ENCODE results near the gene RANBP3. TPM values are rescaled to one million over a fixed set of nuclear protein-coding genes. Genes with fewer than 3 reads are reported as not detected.
A peak's percentile ranks its signal among the peaks of the same experiment; 100 is the strongest.

The RANBP3 gene
- total RNA-seq, 5 donors from 2014 or later (not counting 1 experiment from before 2014, with no cell fraction given), result 90.2 to 101 (median 98.3) TPM

- peaks cover 29 to 67% of the 10 kb centered on the region in 2 donors for H3K36me3 ChIP-seq (ENCODE audit: control insufficient read depth in 2 of 2, extremely low read depth in 1 of 2, insufficient read depth in 1 of 2, low read length in 1 of 2)
- Mint-ChIP-seq H3K27ac (no peak overlapping the region), H3K9me3 (no peaks in the 10 kb centered on the region), H3K4me1 (no peaks in the 10 kb centered on the region), H3K4me3 (no peak overlapping the region), H3K27me3 (no peaks in the 10 kb centered on the region), H3K36me3 (peaks cover 3% of the 10 kb centered on the region)
- H3K9me3 ChIP-seq, result no peaks in the 10 kb centered on the region
- H3K27ac ChIP-seq (ENCODE audit: low read length), result no peak overlapping the region
- DNase-seq (no peak), ATAC-seq (replicated peaks in 1 of 4) (no peak)
- POLR2A ChIA-PET, result no interaction called here
- WGBS (ENCODE audit: insufficient coverage), result 93% methylated on average over 13 of the region's 14 CpGs
- no peak overlapping the region for H3K4me3 ChIP-seq (ENCODE audit: control insufficient read depth in 1 of 2, extremely low read depth in 1 of 2, low read length in 1 of 2)
- no peaks in the 10 kb centered on the region for H3K4me1 ChIP-seq (ENCODE audit: control insufficient read depth in 1 of 2, extremely low read depth in 1 of 2, insufficient read depth in 2 of 2, low read length in 2 of 2)
- H3K27me3 ChIP-seq (replicated peaks in 1 of 2; ENCODE audit: control insufficient read depth in 2 of 2, extremely low read depth in 1 of 2, insufficient read depth in 2 of 2, low read length in 1 of 2), result no peaks in the 10 kb centered on the region
- CTCF ChIA-PET, result no interaction called here
Measured at GRCh38 chr19:5916181-5916708, 61.7 kb downstream of the RANBP3 start.

GRCh38 chr19:5915782-5916165 is 62.2 kb downstream of the RANBP3 start:
- Histone ChIP-seq H3K4me3 (ENCODE audit: control insufficient read depth in 1 of 2, extremely low read depth in 1 of 2, low read length in 1 of 2) (no peak overlapping the region), H3K27me3 (replicated peaks in 1 of 2; ENCODE audit: control insufficient read depth in 2 of 2, extremely low read depth in 1 of 2, insufficient read depth in 2 of 2, low read length in 1 of 2) (no peaks in the 10 kb centered on the region), H3K9me3 (no peaks in the 10 kb centered on the region), H3K4me1 (ENCODE audit: control insufficient read depth in 1 of 2, extremely low read depth in 1 of 2, insufficient read depth in 2 of 2, low read length in 2 of 2) (no peaks in the 10 kb centered on the region), H3K36me3 (ENCODE audit: control insufficient read depth in 2 of 2, extremely low read depth in 1 of 2, insufficient read depth in 1 of 2, low read length in 1 of 2) (peaks cover 25 to 63% of the 10 kb centered on the region in 2 donors), H3K27ac (ENCODE audit: low read length) (no peak overlapping the region)
- Mint-ChIP-seq H3K27ac (no peak overlapping the region), H3K9me3 (no peaks in the 10 kb centered on the region), H3K27me3 (no peaks in the 10 kb centered on the region), H3K36me3 (peaks cover 3% of the 10 kb centered on the region), H3K4me1 (no peaks in the 10 kb centered on the region), H3K4me3 (no peak overlapping the region)
- ATAC-seq (replicated peaks in 1 of 4) (peak in 1 of 4 experiments; percentile 10), DNase-seq (no peak)
- POLR2A ChIA-PET, result no interaction called here
- WGBS (ENCODE audit: insufficient coverage), result 93% methylated on average over 7 of the region's 11 CpGs
- CTCF ChIA-PET, result no interaction called here

- Mint-ChIP-seq H3K4me1 (no peaks in the 10 kb centered on the region), H3K4me3 (no peak overlapping the region), H3K36me3 (peaks cover 3% of the 10 kb centered on the region), H3K9me3 (no peaks in the 10 kb centered on the region), H3K27me3 (no peaks in the 10 kb centered on the region), H3K27ac (no peak overlapping the region)
- 92% methylated on average over 29 of the region's 42 CpGs for WGBS (ENCODE audit: insufficient coverage)
- Histone ChIP-seq H3K4me1 (ENCODE audit: control insufficient read depth in 1 of 2, extremely low read depth in 1 of 2, insufficient read depth in 2 of 2, low read length in 2 of 2) (no peaks in the 10 kb centered on the region), H3K27ac (ENCODE audit: low read length) (no peak overlapping the region), H3K4me3 (ENCODE audit: control insufficient read depth in 1 of 2, extremely low read depth in 1 of 2, low read length in 1 of 2) (no peak overlapping the region), H3K9me3 (no peaks in the 10 kb centered on the region), H3K36me3 (ENCODE audit: control insufficient read depth in 2 of 2, extremely low read depth in 1 of 2, insufficient read depth in 1 of 2, low read length in 1 of 2) (peaks cover 27 to 62% of the 10 kb centered on the region in 2 donors), H3K27me3 (replicated peaks in 1 of 2; ENCODE audit: control insufficient read depth in 2 of 2, extremely low read depth in 1 of 2, insufficient read depth in 2 of 2, low read length in 1 of 2) (no peaks in the 10 kb centered on the region)
- ChIA-PET CTCF (no interaction called here), POLR2A (no interaction called here)
- ATAC-seq (replicated peaks in 1 of 4) (no peak), DNase-seq (no peak)
Measured at GRCh38 chr19:5914946-5915781, 62.8 kb downstream of the RANBP3 start.

GRCh38 chr19:5914358-5914774 is 63.6 kb downstream of the RANBP3 start:
- CTCF ChIA-PET, result no interaction called here
- no peaks in the 10 kb centered on the region for H3K9me3 Mint-ChIP-seq

GRCh38 chr19:5913739-5914357 is 64.1 kb downstream of the RANBP3 start, which contains the start of gene CAPS:
Gene CAPS (plus strand): TSS chr19:5914254. CDS start chr19:5914407, 153 bp downstream.
- Mint-ChIP-seq H3K27ac (no peak within 1 kb of the TSS), H3K4me1 (no peaks in the 10 kb centered on the region), H3K4me3 (no peak within 1 kb of the TSS), H3K36me3 (peaks cover 3% of the 10 kb centered on the region), H3K9me3 (no peaks in the 10 kb centered on the region), H3K27me3 (no peaks in the 10 kb centered on the region)
- 96% methylated on average over 10 of the region's 10 CpGs for WGBS (ENCODE audit: insufficient coverage)
- Histone ChIP-seq H3K9me3 (no peaks in the 10 kb centered on the region), H3K4me1 (ENCODE audit: control insufficient read depth in 1 of 2, extremely low read depth in 1 of 2, insufficient read depth in 2 of 2, low read length in 2 of 2) (no peaks in the 10 kb centered on the region), H3K4me3 (ENCODE audit: control insufficient read depth in 1 of 2, extremely low read depth in 1 of 2, low read length in 1 of 2) (no peak within 1 kb of the TSS), H3K27me3 (replicated peaks in 1 of 2; ENCODE audit: control insufficient read depth in 2 of 2, extremely low read depth in 1 of 2, insufficient read depth in 2 of 2, low read length in 1 of 2) (no peaks in the 10 kb centered on the region), H3K27ac (ENCODE audit: low read length) (no peak within 1 kb of the TSS), H3K36me3 (ENCODE audit: control insufficient read depth in 2 of 2, extremely low read depth in 1 of 2, insufficient read depth in 1 of 2, low read length in 1 of 2) (peaks cover 28 to 60% of the 10 kb centered on the region in 2 donors)
- CTCF ChIA-PET, result no interaction called here
- DNase-seq, result no peak
- POLR2A ChIA-PET, result no interaction called here
- no peak for ATAC-seq (replicated peaks in 1 of 4)

More at GRCh38 chr19:5914358-5914774, 63.6 kb downstream of the RANBP3 start:
- no peak for ATAC-seq (replicated peaks in 1 of 4)
- H3K4me1 ChIP-seq (ENCODE audit: control insufficient read depth in 1 of 2, extremely low read depth in 1 of 2, insufficient read depth in 2 of 2, low read length in 2 of 2), result no peaks in the 10 kb centered on the region
- POLR2A ChIA-PET, result no interaction called here
- H3K4me1 Mint-ChIP-seq, result no peaks in the 10 kb centered on the region
- no peaks in the 10 kb centered on the region for H3K27me3 Mint-ChIP-seq
- H3K4me3 ChIP-seq (ENCODE audit: control insufficient read depth in 1 of 2, extremely low read depth in 1 of 2, low read length in 1 of 2), result no peak overlapping the region
- no peak overlapping the region for H3K4me3 Mint-ChIP-seq
- no peaks in the 10 kb centered on the region for H3K9me3 ChIP-seq
- H3K27me3 ChIP-seq (replicated peaks in 1 of 2; ENCODE audit: control insufficient read depth in 2 of 2, extremely low read depth in 1 of 2, insufficient read depth in 2 of 2, low read length in 1 of 2), result no peaks in the 10 kb centered on the region
- WGBS (ENCODE audit: insufficient coverage), result 95% methylated on average over 21 of the region's 22 CpGs
- H3K36me3 Mint-ChIP-seq, result peaks cover 3% of the 10 kb centered on the region
- DNase-seq, result no peak
- H3K27ac Mint-ChIP-seq, result no peak overlapping the region
- H3K36me3 ChIP-seq (ENCODE audit: control insufficient read depth in 2 of 2, extremely low read depth in 1 of 2, insufficient read depth in 1 of 2, low read length in 1 of 2), result peaks cover 29 to 60% of the 10 kb centered on the region in 2 donors
- no peak overlapping the region for H3K27ac ChIP-seq (ENCODE audit: low read length)

GRCh38 chr19:5911366-5911765 is 66.6 kb downstream of the RANBP3 start:
- CTCF ChIA-PET, result no interaction called here
- no CpG with 5 or more reads among the region's 1 CpG for WGBS (ENCODE audit: insufficient coverage)
- Mint-ChIP-seq H3K27ac (no peak overlapping the region), H3K9me3 (no peaks in the 10 kb centered on the region), H3K27me3 (no peaks in the 10 kb centered on the region), H3K36me3 (peaks cover 1% of the 10 kb centered on the region), H3K4me1 (peaks cover 4 to 9% (median 7%) of the 10 kb centered on the region in 3 donors), H3K4me3 (no peak overlapping the region)
- H3K27me3 ChIP-seq (replicated peaks in 1 of 2; ENCODE audit: control insufficient read depth in 2 of 2, extremely low read depth in 1 of 2, insufficient read depth in 2 of 2, low read length in 1 of 2), result no peaks in the 10 kb centered on the region
- H3K36me3 ChIP-seq (ENCODE audit: control insufficient read depth in 2 of 2, extremely low read depth in 1 of 2, insufficient read depth in 1 of 2, low read length in 1 of 2), result peaks cover 18 to 35% of the 10 kb centered on the region in 2 donors
- POLR2A ChIA-PET, result no interaction called here
- no peaks in the 10 kb centered on the region for H3K9me3 ChIP-seq
- no peak overlapping the region for H3K4me3 ChIP-seq (ENCODE audit: control insufficient read depth in 1 of 2, extremely low read depth in 1 of 2, low read length in 1 of 2)
- peaks cover 0 to 3% of the 10 kb centered on the region in 2 experiments for H3K4me1 ChIP-seq (ENCODE audit: control insufficient read depth in 1 of 2, extremely low read depth in 1 of 2, insufficient read depth in 2 of 2, low read length in 2 of 2)
- no peak for ATAC-seq (replicated peaks in 1 of 4)
- no peak for DNase-seq
- no peak overlapping the region for H3K27ac ChIP-seq (ENCODE audit: low read length)

All from T-cell (primary cell).